Activated CD4-positive, alpha-beta T cell treated with anti-CD3 and anti-CD28 coated beads, Interleukin-2, amount 10 ng/mL, durations not matched to agents 7 days and 5 days (primary cell): Measurements from ENCODE around the gene AFAP1L2. TPM values are rescaled to one million over a fixed set of nuclear protein-coding genes. Genes with fewer than 3 reads are reported as not detected.

ENCODE experiments used
- CTCF ChIA-PET: fragments of 350-600 bp; sonication (Branson Sonifier 250); formaldehyde crosslinking; loops from one replicate; lab custom pipeline; 2021; ENCODE audit warnings: antibody characterized with exemption; lab: Charles Lee
- POLR2A ChIA-PET: fragments of 350-600 bp; sonication (Branson Sonifier 250); formaldehyde crosslinking; loops from one replicate; lab custom pipeline; 2021; ENCODE audit warnings: antibody characterized with exemption; lab: Charles Lee
- DNase-seq: peaks from one replicate; pipeline ENCODE4 v3.0.0-alpha.2; 2020
- H3K27ac Mint-ChIP-seq: one replicate; pipeline ENCODE4 v1.8.0; 2021; ENCODE audit warnings: mild to moderate bottlenecking, moderate library complexity, mixed read lengths
- H3K27me3 Mint-ChIP-seq: one replicate; pipeline ENCODE4 v1.8.0; 2021; ENCODE audit warnings: mixed read lengths
- H3K36me3 Mint-ChIP-seq: one replicate; pipeline ENCODE4 v1.8.0; 2021; ENCODE audit warnings: low read depth, mixed read lengths
- H3K4me1 Mint-ChIP-seq: one replicate; pipeline ENCODE4 v1.8.0; 2021; ENCODE audit warnings: mixed read lengths
- H3K4me3 Mint-ChIP-seq: one replicate; pipeline ENCODE4 v1.8.0; 2021; ENCODE audit warnings: mild to moderate bottlenecking, moderate library complexity, mixed read lengths
- H3K9me3 Mint-ChIP-seq: one replicate; pipeline ENCODE4 v1.8.0; 2021; ENCODE audit warnings: mixed read lengths
- total RNA-seq, 2 experiments: library from RNA; stranded (reverse); gene quantifications; one replicate each; pipeline ENCODE4 v1.2.3, GENCODE V29; 2021

AFAP1L2 gene
- total RNA-seq, 2 experiments from 2014 or later: 1.1 to 1.8 TPM

GRCh38 chr10:114281461-114281860 is 122.8 kb downstream of the AFAP1L2 start:
- POLR2A ChIA-PET: no interaction called here
- CTCF ChIA-PET: no interaction called here

GRCh38 chr10:114281006-114281405 is 123.3 kb downstream of the AFAP1L2 start:
- Mint-ChIP-seq H3K36me3 (no peaks in the 10 kb centered on the region), H3K4me1 (no peaks in the 10 kb centered on the region), H3K27ac (no peak overlapping the region), H3K27me3 (no peaks in the 10 kb centered on the region), H3K4me3 (no peak overlapping the region), H3K9me3 (no peaks in the 10 kb centered on the region)
- ChIA-PET POLR2A (no interaction called here), CTCF (no interaction called here)
- DNase-seq: no peak

More at GRCh38 chr10:114281461-114281860, 122.8 kb downstream of the AFAP1L2 start:
- Mint-ChIP-seq H3K27ac (no peak overlapping the region), H3K9me3 (no peaks in the 10 kb centered on the region), H3K4me1 (no peaks in the 10 kb centered on the region), H3K27me3 (no peaks in the 10 kb centered on the region), H3K4me3 (no peak overlapping the region), H3K36me3 (no peaks in the 10 kb centered on the region)
- no peak for DNase-seq

- Mint-ChIP-seq H3K27ac (no peak overlapping the region), H3K9me3 (no peaks in the 10 kb centered on the region), H3K36me3 (no peaks in the 10 kb centered on the region), H3K4me3 (no peak overlapping the region), H3K4me1 (no peaks in the 10 kb centered on the region), H3K27me3 (no peaks in the 10 kb centered on the region)
- CTCF ChIA-PET: no interaction called here
- DNase-seq: no peak
- POLR2A ChIA-PET: no interaction called here
Measured at GRCh38 chr10:114279901-114280644, 124.2 kb downstream of the AFAP1L2 start.

- DNase-seq: no peak
- H3K27me3 Mint-ChIP-seq: no peaks in the 10 kb centered on the region
- ChIA-PET POLR2A (no interaction called here), CTCF (interaction anchor here (0.6 kb wide), 1 partner anchor 101 kb away, joined by 4 read pairs; no protein-coding TSS in a partner anchor)
- no peaks in the 10 kb centered on the region for H3K9me3 Mint-ChIP-seq
- H3K4me3 Mint-ChIP-seq: no peak overlapping the region
- no peaks in the 10 kb centered on the region for H3K36me3 Mint-ChIP-seq
- no peak overlapping the region for H3K27ac Mint-ChIP-seq
- no peaks in the 10 kb centered on the region for H3K4me1 Mint-ChIP-seq
Measured at GRCh38 chr10:114279289-114279688, 125.0 kb downstream of the AFAP1L2 start.

GRCh38 chr10:114278884-114279191 is 125.5 kb downstream of the AFAP1L2 start:
- peaks cover 2% of the 10 kb centered on the region for H3K27me3 Mint-ChIP-seq
- DNase-seq: no peak
- CTCF ChIA-PET: interaction anchor here (0.6 kb wide), 1 partner anchor 101 kb away, joined by 4 read pairs; no protein-coding TSS in a partner anchor
- H3K4me3 Mint-ChIP-seq: no peak overlapping the region
- no peaks in the 10 kb centered on the region for H3K36me3 Mint-ChIP-seq
- no peak overlapping the region for H3K27ac Mint-ChIP-seq
- no peaks in the 10 kb centered on the region for H3K9me3 Mint-ChIP-seq
- H3K4me1 Mint-ChIP-seq: no peaks in the 10 kb centered on the region
- POLR2A ChIA-PET: no interaction called here

- H3K36me3 Mint-ChIP-seq: no peaks in the 10 kb centered on the region
- ChIA-PET POLR2A (no interaction called here), CTCF (interaction anchor here (0.6 to 1.1 kb wide), 2 partner anchors 26 to 100 kb away, joined by 3 to 4 read pairs; no protein-coding TSS in a partner anchor)
- no peaks in the 10 kb centered on the region for H3K4me1 Mint-ChIP-seq
- DNase-seq: no peak
- H3K4me3 Mint-ChIP-seq: no peak overlapping the region
- no peaks in the 10 kb centered on the region for H3K9me3 Mint-ChIP-seq
- H3K27ac Mint-ChIP-seq: no peak overlapping the region
- peaks cover 2% of the 10 kb centered on the region for H3K27me3 Mint-ChIP-seq
Measured at GRCh38 chr10:114278140-114278883, 126.0 kb downstream of the AFAP1L2 start.

- CTCF ChIA-PET: no interaction called here
Measured at GRCh38 chr10:114276671-114277070, 127.6 kb downstream of the AFAP1L2 start.

GRCh38 chr10:114276066-114276465 is 128.2 kb downstream of the AFAP1L2 start:
- Mint-ChIP-seq H3K9me3 (no peaks in the 10 kb centered on the region), H3K27me3 (peaks cover 2% of the 10 kb centered on the region), H3K27ac (no peak overlapping the region), H3K4me1 (no peaks in the 10 kb centered on the region), H3K4me3 (no peak overlapping the region), H3K36me3 (no peaks in the 10 kb centered on the region)
- POLR2A ChIA-PET: interaction anchor here (0.6 kb wide), 1 partner anchor 18 kb away, joined by 3 read pairs; no protein-coding TSS in a partner anchor
- no peak for DNase-seq
- CTCF ChIA-PET: no interaction called here

More at GRCh38 chr10:114276671-114277070, 127.6 kb downstream of the AFAP1L2 start:
- H3K27me3 Mint-ChIP-seq: peaks cover 2% of the 10 kb centered on the region
- H3K36me3 Mint-ChIP-seq: no peaks in the 10 kb centered on the region
- no peak overlapping the region for H3K27ac Mint-ChIP-seq
- H3K4me3 Mint-ChIP-seq: no peak overlapping the region
- H3K4me1 Mint-ChIP-seq: no peaks in the 10 kb centered on the region
- DNase-seq: no peak
- H3K9me3 Mint-ChIP-seq: no peaks in the 10 kb centered on the region
- POLR2A ChIA-PET: interaction anchor here (0.6 kb wide), 1 partner anchor 18 kb away, joined by 3 read pairs; no protein-coding TSS in a partner anchor

GRCh38 chr10:114274616-114275453 is 129.5 kb downstream of the AFAP1L2 start:
- H3K9me3 Mint-ChIP-seq: no peaks in the 10 kb centered on the region
- ChIA-PET CTCF (no interaction called here), POLR2A (no interaction called here)
- H3K27ac Mint-ChIP-seq: no peak overlapping the region
- no peaks in the 10 kb centered on the region for H3K36me3 Mint-ChIP-seq
- peaks cover 6% of the 10 kb centered on the region for H3K27me3 Mint-ChIP-seq
- H3K4me3 Mint-ChIP-seq: no peak overlapping the region
- H3K4me1 Mint-ChIP-seq: no peaks in the 10 kb centered on the region
- DNase-seq: no peak

- H3K4me3 Mint-ChIP-seq: no peak overlapping the region
- POLR2A ChIA-PET: no interaction called here
- DNase-seq: no peak
- CTCF ChIA-PET: no interaction called here
- H3K9me3 Mint-ChIP-seq: no peaks in the 10 kb centered on the region
- no peaks in the 10 kb centered on the region for H3K4me1 Mint-ChIP-seq
- no peaks in the 10 kb centered on the region for H3K36me3 Mint-ChIP-seq
- no peak overlapping the region for H3K27ac Mint-ChIP-seq
- peaks cover 6% of the 10 kb centered on the region for H3K27me3 Mint-ChIP-seq
Measured at GRCh38 chr10:114273910-114274309, 130.4 kb downstream of the AFAP1L2 start.

GRCh38 chr10:114272696-114273095 is 131.6 kb downstream of the AFAP1L2 start:
- ChIA-PET CTCF (interaction anchor here (1.7 kb wide), 1 partner anchor 11 kb away, joined by 7 read pairs; no protein-coding TSS in a partner anchor), POLR2A (no interaction called here)
- H3K4me1 Mint-ChIP-seq: no peaks in the 10 kb centered on the region
- no peak for DNase-seq
- no peak overlapping the region for H3K4me3 Mint-ChIP-seq
- H3K36me3 Mint-ChIP-seq: no peaks in the 10 kb centered on the region
- peaks cover 6% of the 10 kb centered on the region for H3K27me3 Mint-ChIP-seq
- H3K27ac Mint-ChIP-seq: no peak overlapping the region
- H3K9me3 Mint-ChIP-seq: no peaks in the 10 kb centered on the region

GRCh38 chr10:114271779-114272167 is 132.5 kb downstream of the AFAP1L2 start:
- peaks cover 6% of the 10 kb centered on the region for H3K27me3 Mint-ChIP-seq
- POLR2A ChIA-PET: no interaction called here
- no peak overlapping the region for H3K4me3 Mint-ChIP-seq
- H3K36me3 Mint-ChIP-seq: no peaks in the 10 kb centered on the region
- no peak overlapping the region for H3K27ac Mint-ChIP-seq
- no peaks in the 10 kb centered on the region for H3K9me3 Mint-ChIP-seq
- DNase-seq: no peak
- H3K4me1 Mint-ChIP-seq: no peaks in the 10 kb centered on the region
- CTCF ChIA-PET: interaction anchor here (0.9 to 1.7 kb wide), 2 partner anchors 12 to 433 kb away, joined by 3 to 7 read pairs; no protein-coding TSS in a partner anchor
